Osteoblast (primary cell): ENCODE data around the gene SLC16A6. TPM values are rescaled to one million over a fixed set of nuclear protein-coding genes. Genes with fewer than 3 reads are reported as not detected.

ENCODE experiments used
- DNase-seq: peaks from one replicate; pipeline ENCODE4 v3.0.0; 2011; ENCODE audit warnings: low spot score, mixed read lengths; ENCODE audit not compliant: insufficient read length; ENCODE audit errors: missing footprints
- H2AFZ ChIP-seq: 2 replicates; pipeline ENCODE4 v1.6.0; 2011; ENCODE audit warnings: mild to moderate bottlenecking, low read length
- H3K27ac ChIP-seq: 2 replicates; pipeline ENCODE4 v1.5.1; 2011; ENCODE audit warnings: mild to moderate bottlenecking, low read depth, low read length, moderate library complexity
- H3K27me3 ChIP-seq: 2 replicates; pipeline ENCODE4 v1.6.0; 2012; ENCODE audit warnings: mild to moderate bottlenecking, control low read depth, inconsistent platforms, low read length, moderate library complexity; ENCODE audit not compliant: insufficient read depth
- H3K36me3 ChIP-seq: 2 replicates; pipeline ENCODE4 v1.5.1; 2011; ENCODE audit warnings: mild to moderate bottlenecking, low read length, control low read depth, moderate library complexity; ENCODE audit not compliant: insufficient read depth
- H3K4me1 ChIP-seq: 2 replicates; pipeline ENCODE4 v1.5.1; 2011; ENCODE audit warnings: mild to moderate bottlenecking, low read length, control low read depth, moderate library complexity; ENCODE audit not compliant: insufficient read depth
- H3K4me2 ChIP-seq: 2 replicates; pipeline ENCODE4 v1.6.0; 2011; ENCODE audit warnings: mild to moderate bottlenecking, low read length; ENCODE audit not compliant: insufficient read depth
- H3K4me3 ChIP-seq: fragments of 200-600 bp; sonication (generic); 3 replicates; pipeline ENCODE4 v1.5.1; 2012; ENCODE audit warnings: mild to moderate bottlenecking, low read length, inconsistent platforms; ENCODE audit not compliant: insufficient read depth
- H3K79me2 ChIP-seq: 2 replicates; pipeline ENCODE4 v1.6.0; 2012; ENCODE audit warnings: mild to moderate bottlenecking, low read length, control low read depth, inconsistent platforms; ENCODE audit not compliant: insufficient read depth
- H3K9me3 ChIP-seq: 2 replicates; pipeline ENCODE4 v1.5.1; 2011; ENCODE audit warnings: low read depth, low read length, control low read depth
- H4K20me1 ChIP-seq: 2 replicates; pipeline ENCODE4 v1.6.0; 2012; ENCODE audit warnings: mild to moderate bottlenecking, low read length, control low read depth; ENCODE audit not compliant: insufficient read depth
- total RNA-seq: library from RNA; depleted of rRNA; stranded (reverse); fragments of >200 nt; gene quantifications from 2 replicates; pipeline ENCODE4 v1.2.3, GENCODE V29; 2012
- TF ChIP-seq, protein P1 (sequence below): IDR thresholded peaks from 2 replicates; pipeline ENCODE4 v1.5.1; 2011; ENCODE audit warnings: mild to moderate bottlenecking, low read depth, low read length, moderate library complexity; ENCODE audit errors: extremely low read depth

Gene SLC16A6
- total RNA-seq, 1 donor, result 1.4 TPM

DNA sequence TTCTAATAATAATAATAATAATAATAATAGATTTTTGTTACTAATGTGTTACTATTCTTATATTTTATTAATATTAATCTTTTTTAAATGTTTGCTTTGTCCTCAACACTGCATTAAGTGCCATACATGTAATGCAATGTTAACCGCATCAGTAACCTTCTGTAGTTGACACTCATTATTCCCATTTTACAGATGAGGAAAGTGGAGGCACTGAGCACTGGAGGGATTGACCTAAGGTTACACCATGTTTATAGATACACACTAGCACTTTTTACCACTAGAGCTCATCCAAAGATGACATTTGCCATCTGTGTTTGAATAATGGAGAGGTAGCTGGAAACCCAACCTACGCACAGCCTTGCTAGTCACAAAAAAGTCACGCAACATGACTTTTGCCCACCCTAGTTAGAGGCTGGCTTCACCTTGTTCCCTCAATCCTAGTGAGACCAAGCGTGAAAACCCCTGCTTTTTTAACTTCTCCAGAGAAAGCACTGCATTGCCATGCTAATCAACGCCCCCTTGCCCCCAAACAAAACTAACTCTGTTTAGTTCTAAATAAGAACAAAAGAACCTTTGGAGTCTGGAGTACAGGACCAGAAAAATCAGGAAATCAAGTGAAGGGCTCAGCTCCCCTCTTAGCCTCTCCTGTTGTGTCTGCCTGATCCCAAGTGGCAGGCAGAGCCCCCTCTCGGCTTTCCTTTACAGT is 2.7 kb upstream of the SLC16A6 start:
- H3K27ac ChIP-seq, result no peak overlapping the region
- no peak overlapping the region for H3K4me3 ChIP-seq
- peaks cover 10% of the 10 kb centered on the region for H3K79me2 ChIP-seq
- no peaks in the 10 kb centered on the region for H3K36me3 ChIP-seq
- no peak overlapping the region for H3K4me2 ChIP-seq
- H4K20me1 ChIP-seq, result no peaks in the 10 kb centered on the region
- DNase-seq, result no peak
- TF ChIP-seq, protein P1, sequence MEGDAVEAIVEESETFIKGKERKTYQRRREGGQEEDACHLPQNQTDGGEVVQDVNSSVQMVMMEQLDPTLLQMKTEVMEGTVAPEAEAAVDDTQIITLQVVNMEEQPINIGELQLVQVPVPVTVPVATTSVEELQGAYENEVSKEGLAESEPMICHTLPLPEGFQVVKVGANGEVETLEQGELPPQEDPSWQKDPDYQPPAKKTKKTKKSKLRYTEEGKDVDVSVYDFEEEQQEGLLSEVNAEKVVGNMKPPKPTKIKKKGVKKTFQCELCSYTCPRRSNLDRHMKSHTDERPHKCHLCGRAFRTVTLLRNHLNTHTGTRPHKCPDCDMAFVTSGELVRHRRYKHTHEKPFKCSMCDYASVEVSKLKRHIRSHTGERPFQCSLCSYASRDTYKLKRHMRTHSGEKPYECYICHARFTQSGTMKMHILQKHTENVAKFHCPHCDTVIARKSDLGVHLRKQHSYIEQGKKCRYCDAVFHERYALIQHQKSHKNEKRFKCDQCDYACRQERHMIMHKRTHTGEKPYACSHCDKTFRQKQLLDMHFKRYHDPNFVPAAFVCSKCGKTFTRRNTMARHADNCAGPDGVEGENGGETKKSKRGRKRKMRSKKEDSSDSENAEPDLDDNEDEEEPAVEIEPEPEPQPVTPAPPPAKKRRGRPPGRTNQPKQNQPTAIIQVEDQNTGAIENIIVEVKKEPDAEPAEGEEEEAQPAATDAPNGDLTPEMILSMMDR, result no peak
- no peaks in the 10 kb centered on the region for H3K9me3 ChIP-seq
- no peak overlapping the region for H2AFZ ChIP-seq
- H3K4me1 ChIP-seq, result peaks cover 25% of the 10 kb centered on the region
- peaks cover 3% of the 10 kb centered on the region for H3K27me3 ChIP-seq

GRCh38 chr17:68292689-68293040 is 1.7 kb upstream of the SLC16A6 start:
- Histone ChIP-seq H3K9me3 (no peaks in the 10 kb centered on the region), H3K27me3 (peaks cover 3% of the 10 kb centered on the region), H3K4me1 (peaks cover 25% of the 10 kb centered on the region), H3K79me2 (peaks cover 10% of the 10 kb centered on the region), H3K4me2 (peak overlapping the region; percentile 82), H3K36me3 (no peaks in the 10 kb centered on the region), H4K20me1 (no peaks in the 10 kb centered on the region), H2AFZ (peak overlapping the region; percentile 36), H3K4me3 (peak overlapping the region; percentile 84), H3K27ac (peak overlapping the region; percentile 76)
- DNase-seq, result peak; percentile 58
- TF ChIP-seq, protein P1, result no peak

DNA sequence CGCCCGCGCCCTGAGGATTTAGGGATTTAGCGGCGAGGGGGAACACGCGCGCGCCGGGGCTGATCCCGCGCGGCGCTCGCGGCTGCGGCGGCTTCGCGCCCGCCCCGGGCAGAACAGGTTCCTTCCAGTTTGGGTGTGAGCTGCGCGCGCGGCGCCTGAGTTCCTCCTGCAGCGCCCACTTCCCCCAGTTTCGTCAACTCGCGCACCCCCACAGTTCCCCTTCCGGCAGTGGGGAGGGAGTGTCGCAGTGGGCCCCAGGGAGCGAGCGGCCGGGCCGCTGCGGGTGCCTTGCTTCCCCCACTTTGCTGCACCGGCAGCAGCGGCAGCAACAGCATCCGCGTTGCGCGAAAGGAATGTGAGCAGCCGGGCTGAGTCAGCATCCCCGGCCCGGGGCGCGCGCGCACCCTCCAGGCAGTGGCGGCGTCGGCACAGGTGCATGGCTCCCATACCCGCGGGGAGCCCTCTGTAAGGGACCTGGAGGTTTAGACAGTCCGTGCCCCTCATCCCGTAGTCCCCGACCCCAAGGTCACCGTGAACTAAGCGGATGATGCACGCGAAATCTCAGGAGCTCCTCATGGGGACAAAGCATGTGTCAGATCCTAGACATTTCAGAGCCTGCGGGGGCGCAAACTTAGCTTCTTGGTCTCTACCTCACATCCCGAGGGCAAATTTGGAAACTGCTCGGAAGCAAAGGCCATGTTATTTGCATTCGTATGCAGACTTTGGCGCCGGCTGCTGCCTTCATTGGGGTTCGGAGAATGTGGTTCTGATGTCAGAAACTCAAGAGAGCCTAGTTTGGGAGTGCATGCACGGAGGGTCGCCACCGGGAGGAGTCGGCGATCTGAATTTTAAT is 1.1 kb upstream of the SLC16A6 start:
- peaks cover 3% of the 10 kb centered on the region for H3K27me3 ChIP-seq
- peak overlapping the region; percentile 76 for H3K27ac ChIP-seq
- TF ChIP-seq, protein P1, result peak; percentile 37
- no peaks in the 10 kb centered on the region for H3K9me3 ChIP-seq
- peaks cover 10% of the 10 kb centered on the region for H3K79me2 ChIP-seq
- H3K4me2 ChIP-seq, result peak overlapping the region; percentile 82
- no peaks in the 10 kb centered on the region for H4K20me1 ChIP-seq
- peaks cover 25% of the 10 kb centered on the region for H3K4me1 ChIP-seq
- peak overlapping the region; percentile 84 for H3K4me3 ChIP-seq
- H2AFZ ChIP-seq, result peak overlapping the region; percentile 36
- H3K36me3 ChIP-seq, result no peaks in the 10 kb centered on the region
- peak; percentile 98 for DNase-seq
